Measurements from ENCODE around the gene G3BP2. TPM values are rescaled to one million over a fixed set of nuclear protein-coding genes. Genes with fewer than 3 reads are reported as not detected.
A peak's percentile ranks its signal among the peaks of the same experiment; 100 is the strongest.
"Not testable (repeated sequence)": the region's sequence is repeated elsewhere in the genome, so short reads cannot be mapped to it uniquely, and the experiment has no call there.

G3BP2 gene
- total and polyA plus RNA-seq, 2 donors (not counting 1 experiment from before 2014, with no cell fraction given): 33.0 to 154 TPM

DNA sequence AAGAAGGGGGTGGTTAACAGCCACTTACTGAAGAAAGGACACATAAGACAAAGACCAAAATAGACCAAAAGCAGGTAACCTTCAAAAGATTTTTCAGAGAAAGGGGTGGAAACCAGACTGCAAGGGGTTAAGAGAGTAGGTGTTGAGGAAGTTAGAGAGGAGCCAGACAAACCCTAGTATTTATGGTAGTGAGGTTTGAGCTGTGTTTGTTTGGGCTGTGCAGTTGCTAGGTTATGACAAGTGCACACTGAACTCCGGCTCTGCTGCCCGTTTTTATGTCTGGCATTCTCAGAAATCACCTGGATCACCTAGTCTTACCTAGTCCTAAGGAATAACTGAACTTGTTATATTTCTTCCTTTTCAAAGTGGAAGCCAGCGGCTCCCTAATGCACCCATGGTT is 22.9 kb upstream of the G3BP2 start:
- no peaks in the 10 kb centered on the region for H3K9me3 Mint-ChIP-seq (ENCODE audit: insufficient read depth)
- no peak overlapping the region for H2AFZ ChIP-seq (ENCODE audit: insufficient read depth, low read depth, low read length, poor library complexity, severe bottlenecking)
- 50% methylated on average over 2 of the region's 3 CpGs for whole genome bisulfite sequencing (ENCODE audit: insufficient coverage)
- no peaks in the 10 kb centered on the region for H3K36me3 ChIP-seq (replicated peaks in 1 of 2; ENCODE audit: control extremely low read depth in 1 of 2, control insufficient read depth in 1 of 2, extremely low read depth in 1 of 2, insufficient read depth in 2 of 2, low read length in 1 of 2)
- H3K4me3 ChIP-seq (ENCODE audit: control extremely low read depth in 1 of 5, extremely low read depth in 1 of 5, insufficient read depth in 1 of 5, low read depth in 2 of 5, low read length in 4 of 5): no peak overlapping the region
- ATAC-seq (ENCODE audit: low read depth): no peak
- POLR2A ChIA-PET: no interaction called here
- H3K9ac ChIP-seq (ENCODE audit: low read length): peak overlapping the region; percentile 2
- peak overlapping the region in 1 of 2 donors; percentile 68 for H3K27ac ChIP-seq (ENCODE audit: low read length in 2 of 2)
- H3K4me3 Mint-ChIP-seq: no peak overlapping the region
- peaks cover 0 to 5% (median 1%) of the 10 kb centered on the region in 3 donors for H3K9me3 ChIP-seq (ENCODE audit: control extremely low read depth in 1 of 3, control insufficient read depth in 2 of 3, insufficient read depth in 1 of 3, low read length in 2 of 3)
- H3K79me2 ChIP-seq (ENCODE audit: control insufficient read depth, insufficient read depth, low read length): peaks cover 3% of the 10 kb centered on the region
- peaks cover 23 to 31% of the 10 kb centered on the region in 2 donors for H3K4me1 ChIP-seq (ENCODE audit: control insufficient read depth in 2 of 2, insufficient read depth in 2 of 2, low read length in 2 of 2)
- no peak for TF ChIP-seq EZH2 (IDR thresholded peaks at IDR 0.05; ENCODE audit: borderline replicate concordance, insufficient read depth, low read depth, low read length, poor library complexity, severe bottlenecking)
- TF ChIP-seq, protein P1, sequence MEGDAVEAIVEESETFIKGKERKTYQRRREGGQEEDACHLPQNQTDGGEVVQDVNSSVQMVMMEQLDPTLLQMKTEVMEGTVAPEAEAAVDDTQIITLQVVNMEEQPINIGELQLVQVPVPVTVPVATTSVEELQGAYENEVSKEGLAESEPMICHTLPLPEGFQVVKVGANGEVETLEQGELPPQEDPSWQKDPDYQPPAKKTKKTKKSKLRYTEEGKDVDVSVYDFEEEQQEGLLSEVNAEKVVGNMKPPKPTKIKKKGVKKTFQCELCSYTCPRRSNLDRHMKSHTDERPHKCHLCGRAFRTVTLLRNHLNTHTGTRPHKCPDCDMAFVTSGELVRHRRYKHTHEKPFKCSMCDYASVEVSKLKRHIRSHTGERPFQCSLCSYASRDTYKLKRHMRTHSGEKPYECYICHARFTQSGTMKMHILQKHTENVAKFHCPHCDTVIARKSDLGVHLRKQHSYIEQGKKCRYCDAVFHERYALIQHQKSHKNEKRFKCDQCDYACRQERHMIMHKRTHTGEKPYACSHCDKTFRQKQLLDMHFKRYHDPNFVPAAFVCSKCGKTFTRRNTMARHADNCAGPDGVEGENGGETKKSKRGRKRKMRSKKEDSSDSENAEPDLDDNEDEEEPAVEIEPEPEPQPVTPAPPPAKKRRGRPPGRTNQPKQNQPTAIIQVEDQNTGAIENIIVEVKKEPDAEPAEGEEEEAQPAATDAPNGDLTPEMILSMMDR (IDR thresholded peaks at IDR 0.05): no peak
- DNase-seq: peak; percentile 65
- CTCF ChIA-PET: interaction anchor here (1.4 to 2.1 kb wide), 3 partner anchors 12 to 28 kb away, joined by 3 to 5 read pairs (median 3); partner anchors contain the start of gene USO1
- no peak overlapping the region for H3K4me2 ChIP-seq (replicated peaks; ENCODE audit: low read depth, low read length, poor library complexity, severe bottlenecking)
- peak overlapping the region; percentile 73 for H3K27ac Mint-ChIP-seq
- H3K4me1 Mint-ChIP-seq: peaks cover 34% of the 10 kb centered on the region
- no peaks in the 10 kb centered on the region for H3K27me3 ChIP-seq (replicated peaks in 1 of 4; ENCODE audit: control extremely low read depth in 1 of 4, control insufficient read depth in 3 of 4, insufficient read depth in 4 of 4, low read length in 3 of 4)
- intact Hi-C loops (cut with micrococcal nuclease): no loop called here
- H3K27me3 Mint-ChIP-seq: no peaks in the 10 kb centered on the region
- H4K20me1 ChIP-seq (ENCODE audit: control insufficient read depth, insufficient read depth, low read length, poor library complexity, severe bottlenecking): no peaks in the 10 kb centered on the region

DNA sequence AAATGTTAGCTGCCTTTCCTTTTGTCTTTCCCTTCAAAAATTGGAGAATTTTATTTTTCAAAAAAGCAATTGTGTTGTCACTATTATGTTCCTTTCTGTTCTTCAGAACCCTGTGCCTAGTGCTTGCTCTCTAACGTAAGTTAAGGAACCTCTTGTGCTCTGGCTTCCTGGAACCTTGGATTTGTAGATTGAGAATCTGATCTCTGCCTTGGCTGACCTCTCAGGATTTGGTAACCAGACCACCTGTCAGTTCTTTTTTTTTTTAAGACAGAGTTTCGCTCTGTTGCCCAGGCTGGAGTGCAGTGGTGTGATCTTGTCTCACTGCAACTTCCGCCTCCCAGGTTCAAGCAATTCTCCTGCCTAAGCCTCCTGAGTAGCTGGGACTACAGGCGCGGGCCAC is 18.9 kb upstream of the G3BP2 start:
- H3K4me3 Mint-ChIP-seq; intact Hi-C loops (cut with micrococcal nuclease); H2AFZ ChIP-seq (ENCODE audit: insufficient read depth, low read depth, low read length, poor library complexity, severe bottlenecking); H3K27ac Mint-ChIP-seq; H3K27me3 Mint-ChIP-seq; H3K9me3 Mint-ChIP-seq (ENCODE audit: insufficient read depth); POLR2A ChIA-PET; H3K36me3 ChIP-seq (replicated peaks in 1 of 2; ENCODE audit: control extremely low read depth in 1 of 2, control insufficient read depth in 1 of 2, extremely low read depth in 1 of 2, insufficient read depth in 2 of 2, low read length in 1 of 2); H3K9me3 ChIP-seq (ENCODE audit: control extremely low read depth in 1 of 3, control insufficient read depth in 2 of 3, insufficient read depth in 1 of 3, low read length in 2 of 3); H4K20me1 ChIP-seq (ENCODE audit: control insufficient read depth, insufficient read depth, low read length, poor library complexity, severe bottlenecking); H3K4me3 ChIP-seq (ENCODE audit: control extremely low read depth in 1 of 5, extremely low read depth in 1 of 5, insufficient read depth in 1 of 5, low read depth in 2 of 5, low read length in 4 of 5); DNase-seq; H3K79me2 ChIP-seq (ENCODE audit: control insufficient read depth, insufficient read depth, low read length); H3K4me2 ChIP-seq (replicated peaks; ENCODE audit: low read depth, low read length, poor library complexity, severe bottlenecking); H3K27ac ChIP-seq (ENCODE audit: low read length in 2 of 2); H3K9ac ChIP-seq (ENCODE audit: low read length); ATAC-seq (ENCODE audit: low read depth); H3K27me3 ChIP-seq (replicated peaks in 1 of 4; ENCODE audit: control extremely low read depth in 1 of 4, control insufficient read depth in 3 of 4, insufficient read depth in 4 of 4, low read length in 3 of 4): not testable (repeated sequence)
- CTCF ChIA-PET: interaction anchor here (0.6 to 1.8 kb wide), 3 partner anchors 32 to 156 kb away, joined by 3 to 5 read pairs (median 4); partner anchors contain the start of gene USO1
- H3K4me1 ChIP-seq (ENCODE audit: control insufficient read depth in 2 of 2, insufficient read depth in 2 of 2, low read length in 2 of 2): peaks cover 8 to 14% of the 10 kb centered on the region in 2 donors
- WGBS (ENCODE audit: insufficient coverage): 100% methylated on average over 2 of the region's 5 CpGs
- H3K4me1 Mint-ChIP-seq: peaks cover 17% of the 10 kb centered on the region

DNA sequence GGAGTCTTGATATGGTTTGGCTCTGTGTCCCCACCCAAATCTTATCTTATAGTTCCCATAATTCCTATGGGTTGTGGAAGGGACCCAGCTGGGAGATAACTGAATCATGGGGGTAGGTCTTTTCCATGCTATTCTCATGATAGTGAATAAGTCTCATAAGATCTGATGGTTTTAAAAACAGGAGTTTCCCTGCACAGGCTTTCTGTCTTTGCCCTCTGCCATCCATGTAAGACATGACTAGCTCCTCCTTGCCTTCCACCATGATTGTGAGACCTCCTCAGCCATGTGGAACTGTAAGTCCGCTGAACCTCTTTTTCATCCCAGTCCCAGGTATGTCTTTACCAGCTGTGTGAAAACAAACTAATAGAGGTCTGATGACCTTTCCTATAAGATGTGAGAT is 13.9 kb upstream of the G3BP2 start:
- H3K4me3 Mint-ChIP-seq; ATAC-seq (ENCODE audit: low read depth); H2AFZ ChIP-seq (ENCODE audit: insufficient read depth, low read depth, low read length, poor library complexity, severe bottlenecking); POLR2A ChIA-PET; H3K36me3 ChIP-seq (replicated peaks in 1 of 2; ENCODE audit: control extremely low read depth in 1 of 2, control insufficient read depth in 1 of 2, extremely low read depth in 1 of 2, insufficient read depth in 2 of 2, low read length in 1 of 2); H3K4me2 ChIP-seq (replicated peaks; ENCODE audit: low read depth, low read length, poor library complexity, severe bottlenecking); DNase-seq; H3K9me3 Mint-ChIP-seq (ENCODE audit: insufficient read depth); H3K27me3 ChIP-seq (replicated peaks in 1 of 4; ENCODE audit: control extremely low read depth in 1 of 4, control insufficient read depth in 3 of 4, insufficient read depth in 4 of 4, low read length in 3 of 4); H3K4me3 ChIP-seq (ENCODE audit: control extremely low read depth in 1 of 5, extremely low read depth in 1 of 5, insufficient read depth in 1 of 5, low read depth in 2 of 5, low read length in 4 of 5); H3K27ac Mint-ChIP-seq; H3K27ac ChIP-seq (ENCODE audit: low read length in 2 of 2); H3K79me2 ChIP-seq (ENCODE audit: control insufficient read depth, insufficient read depth, low read length); H4K20me1 ChIP-seq (ENCODE audit: control insufficient read depth, insufficient read depth, low read length, poor library complexity, severe bottlenecking); H3K27me3 Mint-ChIP-seq; H3K4me1 Mint-ChIP-seq; intact Hi-C loops (cut with micrococcal nuclease); H3K4me1 ChIP-seq (ENCODE audit: control insufficient read depth in 2 of 2, insufficient read depth in 2 of 2, low read length in 2 of 2); H3K9me3 ChIP-seq (ENCODE audit: control extremely low read depth in 1 of 3, control insufficient read depth in 2 of 3, insufficient read depth in 1 of 3, low read length in 2 of 3); H3K9ac ChIP-seq (ENCODE audit: low read length): not testable (repeated sequence)
- WGBS (ENCODE audit: insufficient coverage): no CpG with 5 or more reads among the region's 1 CpG
- CTCF ChIA-PET: interaction anchor here (1.4 kb wide), 1 partner anchor 10 kb away, joined by 3 read pairs; no protein-coding TSS in a partner anchor

Data from B cell (primary cell).